SK-N-MC (cell line): ENCODE measurements around the gene LY9.

Experiments used
- EZH2 ChIP-seq: fragments of 200-600 bp; sonication (generic); IDR thresholded peaks from one replicate; pipeline ENCODE4 v1.6.1; 2017; ENCODE audit warnings: antibody characterized with exemption
- POLR2AphosphoS5 ChIP-seq: IDR thresholded peaks from 2 replicates; pipeline ENCODE4 v1.6.1; 2012; ENCODE audit warnings: mild to moderate bottlenecking, low read depth, low read length, borderline replicate concordance

DNA sequence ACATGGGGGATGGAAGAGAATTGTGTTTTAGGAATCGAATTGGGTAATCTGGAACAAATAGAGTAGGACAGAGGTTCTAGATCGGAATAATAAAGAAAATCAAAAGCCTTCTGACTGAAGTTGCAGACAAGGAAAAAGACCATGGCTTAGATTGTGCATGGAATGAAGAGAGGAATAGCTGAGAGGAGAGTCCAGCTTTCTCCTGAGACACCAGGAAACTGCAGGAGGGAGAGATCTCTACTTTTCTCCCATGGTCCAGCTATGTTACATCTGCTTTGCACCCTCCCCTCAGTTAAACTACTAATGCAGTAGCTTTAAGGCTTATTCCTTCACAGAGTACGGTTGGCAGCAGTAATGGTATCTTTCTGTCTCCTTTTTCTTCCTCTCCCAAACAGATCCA is 43.6 kb upstream of the LY9 start:
- TF ChIP-seq EZH2 (no peak), POLR2AphosphoS5 (no peak)
